ENCODE data around the gene OR5M10.

OR5M10 gene

GRCh38 chr11:56543739-56544138, 33.8 kb downstream of the OR5M10 start:
- no peak overlapping the region for H3K9ac ChIP-seq (ENCODE audit: low read length)
- no peak overlapping the region for H3K4ac ChIP-seq (ENCODE audit: low read depth, low read length)
- no peak overlapping the region for H3K4me3 ChIP-seq (ENCODE audit: low read depth, low read length)
- H4K8ac ChIP-seq (ENCODE audit: low read depth, low read length), result no peak overlapping the region
- peaks cover 4% of the 10 kb centered on the region for H3K9me3 ChIP-seq (ENCODE audit: insufficient read depth, low read depth, low read length)
- no peaks in the 10 kb centered on the region for H3K36me3 ChIP-seq (ENCODE audit: control insufficient read depth in 1 of 2, insufficient read depth in 2 of 2, low read length in 2 of 2)
- H2BK120ac ChIP-seq (ENCODE audit: insufficient read depth, low read length, poor library complexity), result no peak overlapping the region
- H3K27me3 ChIP-seq (ENCODE audit: insufficient read depth, low read length), result no peaks in the 10 kb centered on the region
- no peak overlapping the region for H4K12ac ChIP-seq (ENCODE audit: low read depth, low read length)
- DNase-seq, result no peak
- WGBS (ENCODE audit: extremely low coverage, insufficient coverage, insufficient read length), result no CpG with 5 or more reads among the region's 1 CpG
- no peak overlapping the region for H2BK12ac ChIP-seq (ENCODE audit: low read length)
- no peak overlapping the region for H4K91ac ChIP-seq (ENCODE audit: low read depth, low read length)
- H3K18ac ChIP-seq (ENCODE audit: low read length), result no peak overlapping the region
- no peak overlapping the region for H3K23ac ChIP-seq (ENCODE audit: low read length)
- no peak overlapping the region for H3K27ac ChIP-seq (ENCODE audit: low read depth, low read length)
- H3K79me2 ChIP-seq (ENCODE audit: control insufficient read depth, insufficient read depth, low read length, poor library complexity), result no peaks in the 10 kb centered on the region
- H2AFZ ChIP-seq (ENCODE audit: insufficient read depth, low read length, poor library complexity), result no peak overlapping the region
- no peaks in the 10 kb centered on the region for H3K4me1 ChIP-seq (ENCODE audit: control insufficient read depth in 1 of 2, insufficient read depth in 2 of 2, low read length in 2 of 2)
- H2BK5ac ChIP-seq (ENCODE audit: low read depth, low read length, poor library complexity), result no peak overlapping the region
- no peak overlapping the region for H3K14ac ChIP-seq (ENCODE audit: low read length)
- H3K4me2 ChIP-seq (ENCODE audit: low read length), result no peak overlapping the region
- H3K79me1 ChIP-seq (ENCODE audit: low read length), result no peaks in the 10 kb centered on the region
- H2AK5ac ChIP-seq (ENCODE audit: low read length), result no peak overlapping the region

- Histone ChIP-seq H2AK5ac (ENCODE audit: low read length) (no peak within 1 kb of the TSS), H3K9me3 (ENCODE audit: insufficient read depth, low read depth, low read length) (peaks cover 4% of the 10 kb centered on the region), H3K4me1 (ENCODE audit: control insufficient read depth in 1 of 2, insufficient read depth in 2 of 2, low read length in 2 of 2) (no peaks in the 10 kb centered on the region), H2BK12ac (ENCODE audit: low read length) (no peak within 1 kb of the TSS), H4K12ac (ENCODE audit: low read depth, low read length) (no peak within 1 kb of the TSS), H3K79me2 (ENCODE audit: control insufficient read depth, insufficient read depth, low read length, poor library complexity) (no peaks in the 10 kb centered on the region), H3K4ac (ENCODE audit: low read depth, low read length) (no peak within 1 kb of the TSS), H4K8ac (ENCODE audit: low read depth, low read length) (no peak within 1 kb of the TSS), H3K79me1 (ENCODE audit: low read length) (no peaks in the 10 kb centered on the region), H3K4me2 (ENCODE audit: low read length) (no peak within 1 kb of the TSS), H3K36me3 (ENCODE audit: control insufficient read depth in 1 of 2, insufficient read depth in 2 of 2, low read length in 2 of 2) (no peaks in the 10 kb centered on the region), H3K23ac (ENCODE audit: low read length) (no peak within 1 kb of the TSS), H2AFZ (ENCODE audit: insufficient read depth, low read length, poor library complexity) (no peak within 1 kb of the TSS), H3K27ac (ENCODE audit: low read depth, low read length) (no peak within 1 kb of the TSS), H2BK5ac (ENCODE audit: low read depth, low read length, poor library complexity) (no peak within 1 kb of the TSS), H3K14ac (ENCODE audit: low read length) (no peak within 1 kb of the TSS), H3K9ac (ENCODE audit: low read length) (no peak within 1 kb of the TSS), H4K91ac (ENCODE audit: low read depth, low read length) (no peak within 1 kb of the TSS), H3K4me3 (ENCODE audit: low read depth, low read length) (no peak within 1 kb of the TSS), H3K27me3 (ENCODE audit: insufficient read depth, low read length) (no peaks in the 10 kb centered on the region), H2BK120ac (ENCODE audit: insufficient read depth, low read length, poor library complexity) (no peak within 1 kb of the TSS), H3K18ac (ENCODE audit: low read length) (no peak within 1 kb of the TSS)
- DNase-seq, result no peak
- no CpG with 5 or more reads among the region's 2 CpGs for WGBS (ENCODE audit: extremely low coverage, insufficient coverage, insufficient read length)
Measured at GRCh38 chr11:56543157-56543556, 34.4 kb downstream of the OR5M10 start, which contains the start of gene OR5M11. TSS of gene OR5M11 (minus strand) at chr11:56543257. CDS start at chr11:56543257, 0 bp downstream.

GRCh38 chr11:56533054-56533740, 44.3 kb downstream of the OR5M10 start:
- no peaks in the 10 kb centered on the region for H3K9me3 ChIP-seq (ENCODE audit: insufficient read depth, low read depth, low read length)
- no peak overlapping the region for H3K18ac ChIP-seq (ENCODE audit: low read length)
- no peaks in the 10 kb centered on the region for H3K79me2 ChIP-seq (ENCODE audit: control insufficient read depth, insufficient read depth, low read length, poor library complexity)
- no peaks in the 10 kb centered on the region for H3K4me1 ChIP-seq (ENCODE audit: control insufficient read depth in 1 of 2, insufficient read depth in 2 of 2, low read length in 2 of 2)
- no peak overlapping the region for H3K14ac ChIP-seq (ENCODE audit: low read length)
- H3K4ac ChIP-seq (ENCODE audit: low read depth, low read length), result no peak overlapping the region
- H2AFZ ChIP-seq (ENCODE audit: insufficient read depth, low read length, poor library complexity), result no peak overlapping the region
- no peak overlapping the region for H2BK12ac ChIP-seq (ENCODE audit: low read length)
- no peak overlapping the region for H2AK5ac ChIP-seq (ENCODE audit: low read length)
- H4K12ac ChIP-seq (ENCODE audit: low read depth, low read length), result no peak overlapping the region
- no peak overlapping the region for H3K4me2 ChIP-seq (ENCODE audit: low read length)
- H3K36me3 ChIP-seq (ENCODE audit: control insufficient read depth in 1 of 2, insufficient read depth in 2 of 2, low read length in 2 of 2), result no peaks in the 10 kb centered on the region
- H2BK5ac ChIP-seq (ENCODE audit: low read depth, low read length, poor library complexity), result no peak overlapping the region
- no peaks in the 10 kb centered on the region for H3K27me3 ChIP-seq (ENCODE audit: insufficient read depth, low read length)
- no peak overlapping the region for H3K27ac ChIP-seq (ENCODE audit: low read depth, low read length)
- no peak for DNase-seq
- no peak overlapping the region for H3K23ac ChIP-seq (ENCODE audit: low read length)
- no peak overlapping the region for H3K4me3 ChIP-seq (ENCODE audit: low read depth, low read length)
- H4K91ac ChIP-seq (ENCODE audit: low read depth, low read length), result no peak overlapping the region
- WGBS (ENCODE audit: extremely low coverage, insufficient coverage, insufficient read length), result no CpG with 5 or more reads among the region's 3 CpGs
- H4K8ac ChIP-seq (ENCODE audit: low read depth, low read length), result no peak overlapping the region
- H2BK120ac ChIP-seq (ENCODE audit: insufficient read depth, low read length, poor library complexity), result no peak overlapping the region
- no peaks in the 10 kb centered on the region for H3K79me1 ChIP-seq (ENCODE audit: low read length)
- H3K9ac ChIP-seq (ENCODE audit: low read length), result no peak overlapping the region

GRCh38 chr11:56531856-56532255, 45.7 kb downstream of the OR5M10 start:
- no peak overlapping the region for H2BK5ac ChIP-seq (ENCODE audit: low read depth, low read length, poor library complexity)
- H4K12ac ChIP-seq (ENCODE audit: low read depth, low read length), result no peak overlapping the region
- H2AK5ac ChIP-seq (ENCODE audit: low read length), result no peak overlapping the region
- H3K9ac ChIP-seq (ENCODE audit: low read length), result no peak overlapping the region
- WGBS (ENCODE audit: extremely low coverage, insufficient coverage, insufficient read length), result no CpG with 5 or more reads among the region's 2 CpGs
- H2BK120ac ChIP-seq (ENCODE audit: insufficient read depth, low read length, poor library complexity), result no peak overlapping the region
- no peak overlapping the region for H4K8ac ChIP-seq (ENCODE audit: low read depth, low read length)
- no peaks in the 10 kb centered on the region for H3K79me2 ChIP-seq (ENCODE audit: control insufficient read depth, insufficient read depth, low read length, poor library complexity)
- no peaks in the 10 kb centered on the region for H3K9me3 ChIP-seq (ENCODE audit: insufficient read depth, low read depth, low read length)
- H3K18ac ChIP-seq (ENCODE audit: low read length), result no peak overlapping the region
- DNase-seq, result no peak
- no peak overlapping the region for H3K27ac ChIP-seq (ENCODE audit: low read depth, low read length)
- no peaks in the 10 kb centered on the region for H3K4me1 ChIP-seq (ENCODE audit: control insufficient read depth in 1 of 2, insufficient read depth in 2 of 2, low read length in 2 of 2)
- H3K23ac ChIP-seq (ENCODE audit: low read length), result no peak overlapping the region
- H3K27me3 ChIP-seq (ENCODE audit: insufficient read depth, low read length), result no peaks in the 10 kb centered on the region
- no peak overlapping the region for H2AFZ ChIP-seq (ENCODE audit: insufficient read depth, low read length, poor library complexity)
- H4K91ac ChIP-seq (ENCODE audit: low read depth, low read length), result no peak overlapping the region
- H3K79me1 ChIP-seq (ENCODE audit: low read length), result no peaks in the 10 kb centered on the region
- no peaks in the 10 kb centered on the region for H3K36me3 ChIP-seq (ENCODE audit: control insufficient read depth in 1 of 2, insufficient read depth in 2 of 2, low read length in 2 of 2)
- H3K4me3 ChIP-seq (ENCODE audit: low read depth, low read length), result no peak overlapping the region
- no peak overlapping the region for H3K4me2 ChIP-seq (ENCODE audit: low read length)
- no peak overlapping the region for H2BK12ac ChIP-seq (ENCODE audit: low read length)
- H3K14ac ChIP-seq (ENCODE audit: low read length), result no peak overlapping the region
- H3K4ac ChIP-seq (ENCODE audit: low read depth, low read length), result no peak overlapping the region
